Lower leg skin (tissue), 4 donors: ENCODE measurements around the gene B4GALT6. TPM values are rescaled to one million over a fixed set of nuclear protein-coding genes. Genes with fewer than 3 reads are reported as not detected.
"Not testable (repeated sequence)": the region's sequence is repeated elsewhere in the genome, so short reads cannot be mapped to it uniquely, and the experiment has no call there.

Experiments used
- DNase-seq, 2 donors: peaks; one replicate each; pipeline ENCODE4 v3.0.0-alpha.2; 2019; ENCODE audit warnings: low spot score in 2 of 2
- H3K4me3 ChIP-seq: fragments of 200-600 bp; sonication (generic); 2 replicates; pipeline ENCODE4 v1.5.1; 2017; ENCODE audit warnings: mild to moderate bottlenecking, low read depth; ENCODE audit not compliant: poor library complexity, severe bottlenecking
- POLR2A ChIP-seq, 2 donors: fragments of 450-650 bp; IDR thresholded peaks; one replicate each; pipeline ENCODE4 v1.6.1; 2016 to 2017; ENCODE audit warnings: antibody characterized with exemption in 2 of 2, mild to moderate bottlenecking in 1 of 2, moderate library complexity in 1 of 2
- WGBS, 2 donors: methylation state at CpG; one replicate each; pipeline ENCODE4 v1.1.5; 2018; 5-methylcytosine and 5-hydroxymethylcytosine counted together
- intact Hi-C: fragments of 100-400 bp; cut with DNase I; formaldehyde crosslinking; loops from one replicate; pipeline ENCODE4 v1.15.0; 2023; ENCODE audit warnings: low total_unique reads
- total RNA-seq, 4 donors: library from RNA; depleted of rRNA; stranded (reverse); fragments of >200 nt; gene quantifications; one replicate each; pipeline ENCODE4 v1.1.0, GENCODE V29; 2016
- TF ChIP-seq, protein P1 (sequence below), 3 donors: fragments of 450-650 bp; IDR thresholded peaks; one replicate each; pipeline ENCODE4 v1.5.1; 2016; ENCODE audit warnings: antibody characterized with exemption in 3 of 3, mild to moderate bottlenecking in 3 of 3, moderate library complexity in 2 of 3

The B4GALT6 gene, protein sequence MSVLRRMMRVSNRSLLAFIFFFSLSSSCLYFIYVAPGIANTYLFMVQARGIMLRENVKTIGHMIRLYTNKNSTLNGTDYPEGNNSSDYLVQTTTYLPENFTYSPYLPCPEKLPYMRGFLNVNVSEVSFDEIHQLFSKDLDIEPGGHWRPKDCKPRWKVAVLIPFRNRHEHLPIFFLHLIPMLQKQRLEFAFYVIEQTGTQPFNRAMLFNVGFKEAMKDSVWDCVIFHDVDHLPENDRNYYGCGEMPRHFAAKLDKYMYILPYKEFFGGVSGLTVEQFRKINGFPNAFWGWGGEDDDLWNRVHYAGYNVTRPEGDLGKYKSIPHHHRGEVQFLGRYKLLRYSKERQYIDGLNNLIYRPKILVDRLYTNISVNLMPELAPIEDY
- 1 to 10 TPM; 1.3 to 2.1 (median 1.6) TPM for total RNA-seq

DNA sequence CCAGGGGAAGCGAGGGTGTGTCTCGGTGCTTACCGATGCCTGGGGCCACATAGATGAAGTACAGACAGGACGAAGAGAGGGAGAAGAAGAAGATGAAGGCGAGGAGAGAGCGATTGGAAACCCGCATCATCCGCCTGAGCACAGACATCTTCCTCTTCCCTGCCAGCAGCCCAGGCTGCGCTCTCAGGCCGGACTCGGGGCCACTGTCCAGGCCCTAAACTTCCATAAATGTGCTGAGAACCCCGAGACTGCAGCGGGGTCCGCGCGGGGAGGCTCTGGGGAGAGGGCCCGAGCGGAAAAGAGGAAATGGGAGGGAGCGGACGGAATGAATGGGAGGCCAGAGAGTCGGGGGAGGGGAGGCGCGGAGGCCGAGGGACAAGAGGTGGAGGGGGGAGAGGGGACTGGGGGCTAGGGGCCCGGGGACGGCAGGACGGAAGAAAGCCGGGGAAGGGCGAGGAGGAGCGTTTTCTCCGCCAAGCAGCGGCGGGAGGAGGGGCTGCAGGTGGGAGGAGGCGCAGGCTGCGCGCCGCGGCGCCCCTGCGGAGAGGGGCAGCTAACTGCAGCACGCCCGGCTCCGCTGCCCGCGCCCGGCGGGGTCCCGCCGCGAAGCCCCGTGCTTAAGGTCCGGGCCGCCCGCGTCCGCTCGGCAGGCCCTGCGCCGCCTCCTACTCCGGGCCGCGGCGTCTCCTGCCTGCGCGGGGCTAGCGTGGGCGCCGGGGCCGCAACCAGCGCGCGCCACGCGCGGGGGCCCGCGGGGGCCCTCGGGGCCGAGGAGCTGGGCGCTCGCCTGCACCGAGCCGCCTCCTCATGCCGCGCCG lies at the start of gene B4GALT6:
Gene B4GALT6, minus strand, starts transcription at position 303 of the 818 bp plus-strand sequence. Its CDS starts 155 bp downstream, at position 148.
- peak within 1 kb of the TSS; percentile 39 for H3K4me3 ChIP-seq
- TF ChIP-seq, protein P1, sequence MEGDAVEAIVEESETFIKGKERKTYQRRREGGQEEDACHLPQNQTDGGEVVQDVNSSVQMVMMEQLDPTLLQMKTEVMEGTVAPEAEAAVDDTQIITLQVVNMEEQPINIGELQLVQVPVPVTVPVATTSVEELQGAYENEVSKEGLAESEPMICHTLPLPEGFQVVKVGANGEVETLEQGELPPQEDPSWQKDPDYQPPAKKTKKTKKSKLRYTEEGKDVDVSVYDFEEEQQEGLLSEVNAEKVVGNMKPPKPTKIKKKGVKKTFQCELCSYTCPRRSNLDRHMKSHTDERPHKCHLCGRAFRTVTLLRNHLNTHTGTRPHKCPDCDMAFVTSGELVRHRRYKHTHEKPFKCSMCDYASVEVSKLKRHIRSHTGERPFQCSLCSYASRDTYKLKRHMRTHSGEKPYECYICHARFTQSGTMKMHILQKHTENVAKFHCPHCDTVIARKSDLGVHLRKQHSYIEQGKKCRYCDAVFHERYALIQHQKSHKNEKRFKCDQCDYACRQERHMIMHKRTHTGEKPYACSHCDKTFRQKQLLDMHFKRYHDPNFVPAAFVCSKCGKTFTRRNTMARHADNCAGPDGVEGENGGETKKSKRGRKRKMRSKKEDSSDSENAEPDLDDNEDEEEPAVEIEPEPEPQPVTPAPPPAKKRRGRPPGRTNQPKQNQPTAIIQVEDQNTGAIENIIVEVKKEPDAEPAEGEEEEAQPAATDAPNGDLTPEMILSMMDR (IDR thresholded peaks at IDR 0.05), result no peak
- TF ChIP-seq POLR2A (IDR thresholded peaks at IDR 0.05), result no peak
- intact Hi-C loops, result no loop called here
- DNase-seq, result no peak
- 1 to 2% methylated on average over 41 to 42 of the region's 86 CpGs for WGBS, 2 donors

DNA sequence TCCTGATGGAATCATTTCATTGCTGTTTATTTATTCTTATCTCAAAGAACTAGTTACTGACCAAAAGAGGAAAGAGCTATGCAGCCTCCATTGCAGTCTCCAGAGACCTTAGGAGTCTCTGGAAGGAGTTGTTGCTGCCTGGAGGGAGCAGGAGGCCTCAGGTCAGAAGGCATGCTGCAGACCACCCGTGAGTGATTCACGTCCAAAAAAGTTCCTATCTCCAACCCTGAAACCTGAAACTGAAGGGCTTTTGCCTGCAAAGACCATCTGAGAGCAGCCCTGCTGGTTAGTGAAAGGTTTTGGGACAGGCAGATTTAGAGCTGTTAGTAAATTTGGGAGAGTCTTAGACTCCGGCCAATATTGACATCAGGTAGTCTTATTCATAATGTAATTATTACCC lies 47.2 kb upstream of the B4GALT6 start:
- intact Hi-C loops, result no loop called here
- 46 to 63% methylated on average over 3 of the region's 3 CpGs for WGBS, 2 donors

DNA sequence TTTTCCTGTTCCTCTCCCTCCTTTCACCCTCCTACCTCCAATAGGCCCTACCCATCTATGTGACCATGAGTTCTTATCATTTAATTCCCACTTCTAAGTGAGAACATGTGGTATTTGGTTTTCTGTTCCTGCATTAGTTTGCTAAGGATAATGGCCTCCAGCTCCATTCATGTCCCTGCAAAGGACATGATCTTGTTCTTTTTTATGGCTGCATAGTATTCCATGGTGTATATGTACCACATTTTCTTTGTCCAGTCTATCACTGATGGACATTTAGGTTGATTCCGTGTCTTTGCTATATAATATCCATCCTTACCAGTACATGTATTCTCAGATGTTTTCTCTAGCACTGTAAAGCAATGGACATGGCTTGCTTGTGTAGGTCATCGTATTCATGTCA lies 44.8 kb upstream of the B4GALT6 start:
- DNase-seq, H3K4me3 ChIP-seq: not testable (repeated sequence)
- intact Hi-C loops, result loop anchor here (10.0 kb wide), 1 partner anchor 174 kb away; no protein-coding TSS in a partner anchor
- 83 to 94% methylated on average over 2 of the region's 2 CpGs for WGBS, 2 donors

More for the DNA sequence above, 47.2 kb upstream of the B4GALT6 start:
- no peak for DNase-seq
- no peak overlapping the region for H3K4me3 ChIP-seq
- TF ChIP-seq, protein P1 (IDR thresholded peaks at IDR 0.05), result no peak
- TF ChIP-seq POLR2A (IDR thresholded peaks at IDR 0.05), result no peak

DNA sequence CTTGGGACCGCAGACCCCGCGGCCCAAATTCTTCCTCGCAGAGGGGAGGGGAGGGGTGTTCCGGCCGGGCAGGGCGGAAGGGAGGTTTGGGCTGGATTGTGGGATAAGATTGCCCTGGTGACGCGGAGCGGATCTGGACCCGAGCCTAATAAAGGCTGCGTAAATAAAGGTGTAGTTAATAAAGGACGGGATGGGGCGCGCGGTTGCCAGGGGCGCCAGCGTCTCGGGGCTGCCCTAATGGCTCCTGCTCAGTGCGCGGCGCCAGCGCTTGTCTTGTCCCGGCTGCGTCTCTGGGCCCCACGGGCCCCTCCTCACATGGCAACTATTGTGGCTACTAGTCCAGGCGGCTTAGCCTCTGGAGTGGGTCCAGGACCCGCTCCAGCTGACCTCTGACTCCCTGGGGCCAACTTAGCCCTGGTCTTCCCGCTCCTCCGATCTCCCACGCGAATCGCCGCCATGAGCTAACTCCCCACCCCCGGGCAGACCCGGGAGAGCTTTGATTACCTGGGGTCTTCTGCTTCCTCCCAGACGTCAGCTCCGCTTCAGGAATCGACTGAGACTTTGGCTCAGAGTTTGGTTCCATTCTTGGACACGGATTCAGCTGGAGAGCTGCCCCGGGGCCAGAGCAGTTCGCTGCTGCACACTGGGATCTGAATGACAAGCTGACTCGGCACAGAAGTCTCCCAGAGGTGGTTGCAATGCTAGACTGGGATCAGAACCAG lies 39.8 kb upstream of the B4GALT6 start:
- H3K4me3 ChIP-seq, result peak overlapping the region; percentile 16
- TF ChIP-seq, protein P1 (IDR thresholded peaks at IDR 0.05), result no peak
- TF ChIP-seq POLR2A (IDR thresholded peaks at IDR 0.05), result no peak
- intact Hi-C loops, result loop anchor here (10.0 kb wide), 1 partner anchor 169 kb away; no protein-coding TSS in a partner anchor
- DNase-seq, result no peak
- 10 to 18% methylated on average over 33 to 41 of the region's 43 CpGs for WGBS, 2 donors

DNA sequence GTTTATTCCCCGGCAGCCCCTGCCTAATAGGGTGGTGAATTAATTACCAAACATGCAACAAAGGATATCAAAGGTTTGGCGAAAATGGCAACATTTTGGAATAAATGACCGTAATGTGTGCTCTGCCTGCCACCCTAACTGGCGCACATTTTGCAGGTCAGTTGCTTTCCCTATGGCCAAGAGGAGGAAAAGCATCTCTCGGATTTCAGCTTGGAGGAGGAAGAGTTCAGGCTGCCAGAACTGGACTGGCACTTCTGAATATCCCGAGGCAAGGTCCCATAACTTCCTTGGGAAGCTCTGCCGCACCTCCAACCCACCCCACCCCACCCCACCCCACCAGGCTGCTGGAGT lies 39.2 kb upstream of the B4GALT6 start:
- no peak for DNase-seq
- 30 to 31% methylated on average over 6 to 7 of the region's 7 CpGs for WGBS, 2 donors
- H3K4me3 ChIP-seq, result no peak overlapping the region
- no peak for TF ChIP-seq POLR2A (IDR thresholded peaks at IDR 0.05)
- TF ChIP-seq, protein P1 (IDR thresholded peaks at IDR 0.05), result no peak
- intact Hi-C loops, result loop anchor here (10.0 kb wide), 1 partner anchor 169 kb away; no protein-coding TSS in a partner anchor
